IMR-90 (cell line): Measurements from ENCODE around the gene XPR1. TPM values are rescaled to one million over a fixed set of nuclear protein-coding genes. Genes with fewer than 3 reads are reported as not detected.

Source experiments
- ATAC-seq: fragments of 200-7000 bp; cut with Tn5 transposase; 2 replicates; pipeline ENCODE4 v1.9.1; 2020; ENCODE audit warnings: low read depth, mild to moderate bottlenecking, moderate library complexity
- BruUV-seq: library from RNA; stranded (reverse); fragments of 400-500 nt; replicated peaks from 2 replicates; lab custom pipeline; 2021; lab: Mats Ljungman, UMichigan
- CTCF ChIA-PET: fragments of 300-600 bp; formaldehyde crosslinking; extraction: SDS; loops from one replicate; lab custom pipeline; 2021; ENCODE audit warnings: antibody characterized with exemption; lab: Yijun Ruan, JAX
- POLR2A ChIA-PET: fragments of 300-600 bp; sonication (Branson Sonifier 250); formaldehyde crosslinking; loops from one replicate; lab custom pipeline; 2022; ENCODE audit warnings: antibody characterized with exemption; ENCODE audit not compliant: unreplicated experiment; lab: Charles Lee
- DNase-seq: peaks from one replicate; pipeline ENCODE4 v3.0.0; 2013
- H2AFZ ChIP-seq: replicated peaks from 2 replicates; pipeline ENCODE3; 2013; ENCODE audit warnings: low read length, mild to moderate bottlenecking; ENCODE audit not compliant: poor library complexity
- H2AK5ac ChIP-seq: 2 replicates; pipeline ENCODE4 v1.6.1; 2013; ENCODE audit warnings: low read depth, low read length, inconsistent platforms
- H2AK9ac ChIP-seq: replicated peaks from 2 replicates; pipeline ENCODE3; 2013; ENCODE audit warnings: mild to moderate bottlenecking, low read depth, low read length, moderate library complexity; ENCODE audit not compliant: poor library complexity
- H2BK120ac ChIP-seq: 2 replicates; pipeline ENCODE4 v1.6.1; 2013; ENCODE audit warnings: low read depth, low read length, inconsistent platforms
- H2BK15ac ChIP-seq: 3 replicates; pipeline ENCODE4 v1.6.1; 2013; ENCODE audit warnings: low read depth, low read length, inconsistent platforms
- H2BK20ac ChIP-seq: 2 replicates; pipeline ENCODE4 v1.6.1; 2013; ENCODE audit warnings: low read depth, mild to moderate bottlenecking, inconsistent platforms, low read length, moderate library complexity
- H2BK5ac ChIP-seq: 2 replicates; pipeline ENCODE4 v1.6.1; 2013; ENCODE audit warnings: mild to moderate bottlenecking, low read depth, low read length, inconsistent platforms; ENCODE audit not compliant: poor library complexity, severe bottlenecking
- H3K14ac ChIP-seq: replicated peaks from 2 replicates; pipeline ENCODE4 v1.6.1; 2013; ENCODE audit warnings: low read depth, low read length, inconsistent platforms
- H3K18ac ChIP-seq: 2 replicates; pipeline ENCODE4 v1.6.1; 2013; ENCODE audit warnings: low read depth, low read length, control low read depth
- H3K23ac ChIP-seq: 2 replicates; pipeline ENCODE4 v1.6.1; 2013; ENCODE audit warnings: low read depth, low read length, inconsistent platforms
- H3K27ac ChIP-seq: 2 replicates; pipeline ENCODE4 v1.5.1; 2013; ENCODE audit warnings: mild to moderate bottlenecking, control low read depth, low read length; ENCODE audit not compliant: insufficient read depth
- H3K27me3 ChIP-seq: 2 replicates; pipeline ENCODE4 v1.6.1; 2013; ENCODE audit warnings: low read length; ENCODE audit not compliant: control insufficient read depth, insufficient read depth
- H3K36me3 ChIP-seq: 2 replicates; pipeline ENCODE4 v1.6.1; 2013; ENCODE audit warnings: low read length, mixed read lengths; ENCODE audit not compliant: control insufficient read depth, insufficient read depth
- H3K4ac ChIP-seq: 2 replicates; pipeline ENCODE4 v1.6.1; 2013; ENCODE audit warnings: low read depth, low read length, inconsistent platforms
- H3K4me1 ChIP-seq: 2 replicates; pipeline ENCODE4 v1.6.1; 2013; ENCODE audit warnings: low read length, mixed read lengths; ENCODE audit not compliant: control insufficient read depth, insufficient read depth
- H3K4me2 ChIP-seq: 2 replicates; pipeline ENCODE4 v1.6.1; 2013; ENCODE audit warnings: low read depth, mild to moderate bottlenecking, control low read depth, low read length, moderate library complexity
- H3K4me3 ChIP-seq: 2 replicates; pipeline ENCODE4 v1.5.1; 2013; ENCODE audit warnings: low read depth, mild to moderate bottlenecking, control low read depth, low read length, moderate library complexity; ENCODE audit not compliant: insufficient read depth
- H3K56ac ChIP-seq: 2 replicates; pipeline ENCODE4 v1.6.1; 2013; ENCODE audit warnings: low read length, inconsistent platforms; ENCODE audit not compliant: insufficient read depth; ENCODE audit errors: extremely low read depth
- H3K79me1 ChIP-seq, 2 experiments: 2 replicates each; pipeline ENCODE4 v1.6.1; 2013; ENCODE audit warnings: low read length in 2 of 2, inconsistent platforms in 1 of 2, low read depth in 1 of 2
- H3K9ac ChIP-seq: 2 replicates; pipeline ENCODE4 v1.6.1; 2013; ENCODE audit warnings: low read depth, low read length, control low read depth
- H3K9me1 ChIP-seq: 2 replicates; pipeline ENCODE4 v1.6.1; 2013; ENCODE audit warnings: low read length, inconsistent platforms; ENCODE audit not compliant: insufficient read depth
- H3K9me3 ChIP-seq: 2 replicates; pipeline ENCODE4 v1.6.1; 2013; ENCODE audit warnings: low read length; ENCODE audit not compliant: control insufficient read depth, insufficient read depth
- H4K20me1 ChIP-seq: 2 replicates; pipeline ENCODE4 v1.6.1; 2013; ENCODE audit warnings: low read length, inconsistent platforms; ENCODE audit not compliant: insufficient read depth
- H4K5ac ChIP-seq: 2 replicates; pipeline ENCODE4 v1.6.1; 2013; ENCODE audit warnings: mild to moderate bottlenecking, low read depth, low read length, control low read depth
- H4K8ac ChIP-seq, 2 experiments: 2 replicates each; pipeline ENCODE4 v1.6.1; 2013; ENCODE audit warnings: low read depth in 2 of 2, low read length in 2 of 2, control low read depth in 1 of 2, inconsistent platforms in 1 of 2
- H4K91ac ChIP-seq: 2 replicates; pipeline ENCODE4 v1.6.1; 2013; ENCODE audit warnings: low read depth, low read length, inconsistent platforms; ENCODE audit not compliant: insufficient read depth
- BHLHE40 ChIP-seq: fragments of 150-350 bp; IDR thresholded peaks from 2 replicates; pipeline ENCODE4 v1.6.1; 2016; ENCODE audit warnings: mild to moderate bottlenecking, low read depth, low read length
- CHD1 ChIP-seq: IDR thresholded peaks from 2 replicates; pipeline ENCODE4 v1.6.1; 2012; ENCODE audit warnings: low read depth, low read length, improper control_type of control experiment
- CTCF ChIP-seq: conservative IDR thresholded peaks from 2 replicates; pipeline ENCODE4 v1.5.1; 2012; ENCODE audit warnings: mild to moderate bottlenecking, low read depth, low read length, improper control_type of control experiment
- FOS ChIP-seq: fragments of 150-350 bp; IDR thresholded peaks from 2 replicates; pipeline ENCODE4 v1.6.1; 2016; ENCODE audit warnings: low read depth, low read length
- NFE2L2 ChIP-seq: fragments of 150-350 bp; IDR thresholded peaks from 2 replicates; pipeline ENCODE4 v1.6.1; 2016; ENCODE audit warnings: low read depth, mild to moderate bottlenecking, low read length
- POLR2A ChIP-seq: IDR thresholded peaks from 2 replicates; pipeline ENCODE4 v1.6.1; 2012; ENCODE audit warnings: mild to moderate bottlenecking, low read depth, low read length
- RAD21 ChIP-seq: IDR thresholded peaks from 2 replicates; pipeline ENCODE4 v1.6.1; 2012; ENCODE audit warnings: low read length, improper control_type of control experiment
- RCOR1 ChIP-seq: IDR thresholded peaks from 2 replicates; pipeline ENCODE4 v1.6.1; 2012; ENCODE audit warnings: mild to moderate bottlenecking, low read length, improper control_type of control experiment; ENCODE audit not compliant: insufficient replicate concordance
- SMC3 ChIP-seq: fragments of 150-350 bp; IDR thresholded peaks from 2 replicates; pipeline ENCODE4 v1.6.1; 2016; ENCODE audit warnings: low read depth, mild to moderate bottlenecking, antibody characterized with exemption, low read length, moderate library complexity
- USF2 ChIP-seq: fragments of 150-350 bp; IDR thresholded peaks from 2 replicates; pipeline ENCODE4 v1.6.1; 2017; ENCODE audit warnings: mild to moderate bottlenecking, antibody characterized with exemption, low read length, low read depth
- WGBS, 2 experiments: methylation state at CpG; one replicate each; pipeline versions ENCODE4 v1.1.5 to v1.1.7; 2013; ENCODE audit warnings: missing lambda C conversion rate in 2 of 2; ENCODE audit not compliant: insufficient read length in 1 of 2; ENCODE audit errors: extremely low coverage in 2 of 2; 5-methylcytosine and 5-hydroxymethylcytosine counted together
- dilution Hi-C: fragments of 300-500 bp; cut with HindIII; formaldehyde crosslinking; loops from one replicate; pipeline ENCODE4 v1.14.3; 2018; ENCODE audit warnings: low sequenced_read_pairs; ENCODE audit not compliant: unreplicated experiment
- in situ Hi-C: fragments of 300-500 bp; cut with MboI; formaldehyde crosslinking; loops from 3 replicates; pipeline ENCODE4 v1.14.3; 2019; ENCODE audit warnings: low sequenced_read_pairs, inconsistent platforms, mixed read lengths
- intact Hi-C: fragments of 100-400 bp; cut with micrococcal nuclease; formaldehyde crosslinking; loops from 2 replicates; pipeline ENCODE4 v1.10.0; 2022
- polyA plus RNA-seq, 3 experiments: library from polyadenylated mRNA; depleted of rRNA; stranded (reverse); fragments of >200 nt; gene quantifications; 2 replicates each; pipeline ENCODE4 v1.2.3, GENCODE V29; 2012; ENCODE audit warnings: low replicate concordance in 1 of 3
- total RNA-seq: library from RNA; depleted of rRNA; stranded (reverse); fragments of >200 nt; gene quantifications from 2 replicates; pipeline ENCODE4 v1.2.3, GENCODE V29; 2012

XPR1 gene
- total and polyA plus RNA-seq, 2 of the 4 experiments (the other 2 are of a cell fraction): 11.8 to 25.1 TPM

- TF ChIP-seq CTCF: peak; percentile 70
Measured at GRCh38 chr1:180881806-180882509, 250.1 kb downstream of the XPR1 start (continued).

- dilution Hi-C loops (no loop called here), in situ Hi-C loops (loop anchor here (5.0 kb wide), 1 partner anchor 258 kb away; no protein-coding TSS in a partner anchor), intact Hi-C loops (loop anchor here (5.0 kb wide), 1 partner anchor 208 kb away; no protein-coding TSS in a partner anchor)
- Histone ChIP-seq H3K79me1 (no peaks in the 10 kb centered on the region), H3K36me3 (peaks cover 4% of the 10 kb centered on the region; the same call in 1 of the 2 replicates), H4K5ac (no peak overlapping the region), H2AK5ac (no peak overlapping the region), H3K9me1 (peaks cover 3% of the 10 kb centered on the region; the same call in 1 of the 2 replicates), H3K9me3 (no peaks in the 10 kb centered on the region), H3K56ac (no peak overlapping the region), H3K4me2 (no peak overlapping the region), H3K4me3 (no peak overlapping the region), H2BK5ac (no peak overlapping the region), H3K27me3 (no peaks in the 10 kb centered on the region), H3K9ac (no peak overlapping the region), H3K23ac (no peak overlapping the region), H4K91ac (no peak overlapping the region), H3K4ac (no peak overlapping the region), H4K8ac (no peak overlapping the region), H2AFZ (no peak overlapping the region), H2AK9ac (no peak overlapping the region), H2BK15ac (no peak overlapping the region), H3K27ac (no peak overlapping the region), H4K20me1 (no peaks in the 10 kb centered on the region), H2BK20ac (no peak overlapping the region), H3K18ac (no peak overlapping the region), H3K14ac (no peak overlapping the region), H3K4me1 (peaks cover 4% of the 10 kb centered on the region), H2BK120ac (no peak overlapping the region)
- ChIA-PET POLR2A (no interaction called here), CTCF (no interaction called here)
- WGBS, 2 experiments: 89% methylated on average over 1 of the region's 3 CpGs; no CpG with 5 or more reads in 1 of the 2 experiments
- no peak for ATAC-seq
- no peak for DNase-seq
- BruUV-seq: no TSS peak
- TF ChIP-seq FOS (no peak), BHLHE40 (no peak), SMC3 (no peak), NFE2L2 (no peak), CHD1 (no peak), USF2 (no peak), RCOR1 (no peak), POLR2A (no peak), CTCF (no peak), RAD21 (no peak)
Measured at GRCh38 chr1:180884588-180885300, 252.9 kb downstream of the XPR1 start.
